Forelimb muscle (tissue), 1 donor: ENCODE measurements around the gene ZBTB7B. TPM values are rescaled to one million over a fixed set of nuclear protein-coding genes. Genes with fewer than 3 reads are reported as not detected.
"Not testable (repeated sequence)": the region's sequence is repeated elsewhere in the genome, so short reads cannot be mapped to it uniquely, and the experiment has no call there.

ENCODE experiments used
- DNase-seq: peaks from one replicate; pipeline ENCODE4 v3.0.0-alpha.2; 2013; ENCODE audit warnings: low read depth
- polyA plus RNA-seq: library from polyadenylated mRNA; unstranded; fragments of 120-200 nt; gene quantifications from one replicate; pipeline ENCODE4 v1.2.1, GENCODE V29; 2013; ENCODE audit not compliant: insufficient read length

Gene ZBTB7B
- polyA plus RNA-seq, 1 donor, result 11.4 TPM

DNA sequence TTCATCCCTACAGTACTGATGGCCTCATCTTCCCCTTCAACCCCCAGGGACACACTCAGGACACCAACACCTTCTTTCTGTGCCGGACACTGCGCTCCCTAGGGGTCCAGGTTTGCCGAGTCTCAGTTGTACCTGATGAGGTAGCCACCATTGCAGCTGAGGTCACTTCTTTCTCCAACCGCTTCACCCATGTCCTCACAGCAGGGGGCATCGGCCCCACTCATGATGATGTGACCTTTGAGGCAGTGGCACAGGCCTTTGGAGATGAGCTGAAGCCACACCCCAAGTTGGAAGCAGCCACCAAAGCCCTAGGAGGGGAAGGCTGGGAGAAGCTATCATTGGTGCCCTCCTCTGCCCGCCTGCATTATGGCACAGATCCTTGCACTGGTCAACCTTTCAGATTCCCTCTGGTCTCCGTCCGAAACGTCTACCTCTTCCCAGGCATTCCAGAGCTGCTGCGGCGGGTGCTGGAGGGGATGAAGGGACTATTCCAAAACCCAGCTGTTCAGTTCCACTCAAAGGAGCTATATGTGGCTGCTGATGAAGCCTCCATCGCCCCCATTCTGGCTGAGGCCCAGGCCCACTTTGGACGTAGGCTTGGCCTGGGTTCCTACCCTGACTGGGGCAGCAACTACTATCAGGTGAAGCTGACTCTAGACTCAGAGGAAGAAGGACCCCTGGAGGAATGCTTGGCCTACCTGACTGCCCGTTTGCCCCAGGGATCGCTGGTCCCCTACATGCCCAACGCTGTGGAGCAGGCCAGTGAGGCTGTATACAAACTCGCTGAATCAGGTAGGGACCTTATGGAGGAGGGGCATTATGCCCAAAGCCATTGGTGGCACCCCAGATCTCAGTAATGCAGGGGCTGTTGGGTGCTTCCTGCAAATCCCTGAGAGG is 14.3 kb upstream of the ZBTB7B start:
- DNase-seq, result no peak

DNA sequence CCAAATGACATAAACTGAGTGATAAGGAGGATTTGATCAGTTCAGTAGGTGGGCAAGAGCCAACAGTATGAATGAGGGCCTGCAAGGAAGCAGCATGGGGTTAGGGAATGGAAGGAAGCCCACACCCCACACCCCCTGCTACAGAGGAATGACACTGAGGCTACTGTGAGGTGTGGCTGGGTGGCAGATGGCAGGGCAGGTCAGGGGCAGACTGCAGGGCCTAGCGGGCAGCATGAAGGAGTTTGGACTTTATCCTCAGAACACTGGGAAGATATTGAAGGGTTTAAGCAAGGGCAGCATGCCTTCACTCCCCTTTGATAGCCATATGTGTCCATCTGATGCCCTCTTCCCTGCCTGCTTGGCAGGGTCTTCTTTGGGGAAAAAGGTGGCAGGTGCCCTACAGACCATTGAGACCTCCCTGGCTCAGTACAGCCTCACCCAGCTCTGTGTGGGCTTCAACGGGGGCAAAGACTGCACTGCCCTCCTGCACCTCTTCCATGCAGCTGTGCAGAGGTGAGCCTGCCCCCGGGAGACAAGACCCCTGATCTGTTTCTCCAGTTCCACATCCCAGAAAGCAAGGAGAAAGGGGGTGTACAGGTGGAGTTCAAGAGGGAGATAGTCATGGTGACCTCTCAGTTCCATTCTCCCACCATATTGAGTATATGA is 13.3 kb upstream of the ZBTB7B start:
- no peak for DNase-seq

DNA sequence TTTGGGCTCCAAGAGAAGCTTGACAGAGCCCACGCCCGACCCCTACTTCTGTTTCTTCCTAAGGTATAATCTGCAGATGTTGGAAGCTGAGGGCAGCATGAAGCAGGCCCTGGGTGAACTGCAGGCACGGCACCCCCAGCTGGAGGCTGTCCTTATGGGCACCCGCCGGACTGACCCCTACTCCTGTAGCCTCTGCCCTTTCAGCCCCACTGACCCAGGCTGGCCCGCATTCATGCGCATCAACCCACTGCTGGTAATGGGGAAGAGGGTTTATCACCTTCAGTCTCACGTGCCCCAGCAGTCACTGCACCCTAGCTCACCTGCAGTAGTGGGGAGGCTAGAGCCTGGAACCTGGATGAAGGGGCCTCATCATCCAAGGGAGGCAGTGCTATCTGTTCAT is 12.3 kb upstream of the ZBTB7B start:
- DNase-seq, result no peak

DNA sequence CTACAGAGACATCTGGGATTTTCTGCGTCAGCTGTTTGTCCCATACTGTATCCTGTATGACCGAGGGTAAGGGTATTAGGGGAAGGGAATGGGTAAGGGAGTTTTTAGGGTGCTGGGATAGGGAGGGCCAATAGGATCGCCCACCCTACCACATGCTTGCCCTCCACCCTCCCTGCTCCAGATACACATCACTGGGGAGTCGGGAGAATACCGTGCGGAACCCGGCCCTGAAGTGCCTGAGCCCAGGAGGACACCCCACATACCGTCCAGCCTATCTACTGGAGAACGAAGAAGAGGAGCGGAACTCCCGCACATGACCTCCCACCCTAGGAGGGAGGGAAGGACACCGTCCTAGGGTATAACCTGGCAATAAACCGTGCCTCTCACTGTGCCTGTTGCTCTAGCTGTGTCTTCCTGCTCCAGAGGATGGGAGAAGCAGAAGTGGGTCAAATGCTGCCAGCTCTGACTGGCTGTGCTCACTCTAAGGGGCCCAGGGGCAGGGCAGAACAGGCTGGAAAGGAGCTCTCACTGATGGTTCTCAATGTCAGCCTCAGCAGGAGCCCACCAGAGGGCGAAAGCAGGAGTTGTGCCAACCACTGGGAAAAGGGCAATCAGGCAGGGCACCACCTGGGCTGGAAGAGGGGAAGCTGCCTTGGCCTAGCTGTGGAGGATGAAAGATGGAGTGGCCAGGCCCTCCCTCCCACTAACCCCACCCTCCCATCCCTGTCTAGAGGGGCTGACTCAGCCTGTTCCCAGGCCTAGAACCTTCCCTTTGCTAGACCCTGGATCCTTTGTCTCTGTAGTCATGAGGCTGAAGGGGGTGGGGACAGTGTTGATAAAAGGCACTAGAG is 9.7 kb upstream of the ZBTB7B start:
- no peak for DNase-seq

DNA sequence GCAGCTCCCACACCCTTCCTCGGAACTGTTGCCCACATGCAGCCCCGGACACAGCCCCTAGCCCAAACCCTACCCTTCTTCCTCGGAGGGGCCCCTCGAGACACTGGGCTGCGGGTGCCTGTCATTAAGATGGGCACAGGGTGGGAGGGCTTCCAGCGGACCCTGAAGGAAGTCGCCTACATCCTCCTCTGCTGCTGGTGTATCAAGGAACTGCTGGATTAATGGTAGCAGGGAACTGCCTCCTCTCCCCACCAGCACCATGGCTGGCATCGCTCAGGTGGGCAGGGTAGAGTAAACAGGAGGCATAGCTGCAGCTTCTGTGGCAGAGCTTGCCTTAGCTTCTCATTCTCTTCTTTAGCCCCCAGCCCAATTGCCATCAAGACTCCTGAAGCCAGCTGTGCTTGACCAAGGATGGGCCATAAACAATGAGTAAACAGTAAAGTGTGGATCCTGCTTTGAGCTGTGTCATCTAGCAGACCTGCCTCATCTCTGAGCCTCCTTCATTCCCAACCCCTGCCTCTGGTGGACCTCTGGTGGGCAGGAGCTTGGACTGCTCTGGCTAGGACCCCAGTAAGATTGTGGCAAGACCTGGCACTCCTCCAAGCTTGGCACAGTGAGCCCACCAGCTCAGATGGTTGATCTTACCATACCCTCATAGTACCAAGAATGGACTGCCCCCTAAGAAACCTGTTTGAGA is 8.9 kb upstream of the ZBTB7B start, which contains the start of gene LENEP:
Gene LENEP, plus strand, starts transcription at position 15 of the 697 bp plus-strand sequence. Its CDS starts 22 bp downstream, at position 37.
- DNase-seq, result no peak

DNA sequence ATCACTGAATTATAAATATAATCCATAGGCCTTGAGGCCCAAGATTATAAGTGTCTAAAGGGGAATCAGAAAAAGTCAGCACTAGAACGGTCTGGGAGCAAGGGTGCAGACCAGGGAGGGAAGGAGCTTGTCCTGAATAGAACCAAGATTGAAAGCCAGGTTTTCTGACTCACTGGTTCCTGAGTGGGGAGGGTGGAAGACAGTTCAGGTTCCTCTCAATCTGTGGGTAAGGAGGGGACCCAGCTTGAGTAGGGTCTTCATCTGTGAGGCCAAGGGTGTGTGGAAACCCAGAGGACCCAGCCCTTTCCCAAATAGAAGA is 8.4 kb upstream of the ZBTB7B start:
- no peak for DNase-seq

DNA sequence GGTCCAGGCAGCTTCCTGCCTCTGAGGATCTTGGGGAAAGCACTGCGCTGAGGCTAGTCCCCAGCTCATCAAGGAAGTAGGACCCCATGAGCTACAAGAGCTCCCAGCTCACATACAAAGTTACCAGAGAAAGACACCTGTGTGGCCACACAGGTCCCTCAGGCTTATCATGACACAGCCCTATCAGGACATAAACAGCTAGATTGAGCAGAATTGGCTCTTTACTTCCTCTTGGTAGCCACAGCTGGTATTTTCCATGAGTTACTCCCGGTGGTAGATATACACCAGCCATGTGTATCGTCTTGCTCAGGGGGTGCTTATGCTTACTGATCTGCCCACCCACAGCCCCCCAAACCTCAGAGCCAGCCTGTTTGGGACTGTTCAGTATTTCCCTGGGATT is 8.0 kb upstream of the ZBTB7B start:
- DNase-seq, result no peak

DNA sequence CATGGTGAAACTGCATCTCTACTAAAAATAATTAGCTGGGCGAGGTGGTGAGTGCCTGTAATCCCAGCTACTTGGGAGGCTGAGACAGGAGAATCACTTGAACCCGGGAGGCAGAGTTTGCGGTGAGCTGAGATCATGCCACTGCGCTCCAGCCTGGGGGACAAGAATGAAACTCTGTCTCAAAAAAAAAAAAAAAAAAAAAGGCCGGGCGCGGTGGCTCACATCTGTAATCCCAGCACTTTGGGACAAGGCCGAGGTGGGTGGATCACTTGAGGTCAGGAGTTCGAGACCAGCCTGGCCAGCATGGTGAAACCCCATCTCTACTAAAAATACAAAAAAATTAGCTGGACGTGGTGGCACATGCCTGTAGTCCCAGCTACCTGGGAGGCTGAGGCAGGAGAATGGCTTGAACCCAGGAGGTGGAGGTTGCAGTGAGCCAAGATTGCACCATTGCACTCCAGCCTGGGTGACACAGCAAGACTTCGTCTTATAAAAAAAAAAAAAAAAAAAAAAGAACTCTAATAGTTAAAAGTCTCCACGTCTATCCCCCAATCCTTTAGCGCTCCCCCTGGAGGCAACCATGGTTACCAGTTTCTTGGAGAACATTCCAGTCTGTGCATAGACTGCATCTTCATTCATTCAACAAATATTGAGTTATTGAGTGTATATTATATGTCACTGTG is 7.2 kb upstream of the ZBTB7B start:
- DNase-seq, result not testable (repeated sequence)

DNA sequence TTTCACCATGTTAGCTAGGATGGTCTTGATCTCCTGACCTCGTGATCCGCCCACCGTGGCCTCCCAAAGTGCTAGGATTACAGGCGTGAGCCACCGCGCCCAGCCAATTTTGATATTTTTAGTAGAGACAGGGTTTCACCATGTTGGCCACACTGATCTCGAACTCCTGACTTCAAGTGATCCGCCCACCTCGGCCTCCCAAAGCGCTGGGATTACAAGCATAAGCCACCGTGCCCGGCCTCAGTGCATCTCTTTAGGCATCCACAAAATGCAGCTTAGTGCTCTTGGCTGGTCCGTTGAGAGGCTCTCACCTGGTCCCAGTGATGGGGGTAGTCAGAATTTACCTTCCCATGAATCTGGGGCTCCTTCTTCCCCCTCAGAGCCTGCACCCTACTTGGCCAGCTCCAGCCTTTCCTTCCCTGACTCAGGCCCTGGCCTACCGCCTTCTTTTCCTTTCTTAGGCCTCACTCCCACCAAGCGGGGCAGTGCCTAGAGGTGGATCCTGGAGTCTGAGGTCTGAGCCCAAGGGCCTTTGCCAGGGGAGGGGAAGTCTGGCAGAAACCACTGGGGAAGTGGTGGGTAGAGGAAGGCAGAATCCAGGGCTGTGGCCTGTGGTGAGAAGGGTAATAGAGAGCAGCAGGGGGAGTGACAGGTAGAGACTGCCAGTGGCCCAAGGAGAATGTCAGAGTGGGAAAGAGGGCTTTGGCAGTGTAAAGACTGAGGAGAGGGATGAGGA is 5.5 kb upstream of the ZBTB7B start:
- no peak for DNase-seq

DNA sequence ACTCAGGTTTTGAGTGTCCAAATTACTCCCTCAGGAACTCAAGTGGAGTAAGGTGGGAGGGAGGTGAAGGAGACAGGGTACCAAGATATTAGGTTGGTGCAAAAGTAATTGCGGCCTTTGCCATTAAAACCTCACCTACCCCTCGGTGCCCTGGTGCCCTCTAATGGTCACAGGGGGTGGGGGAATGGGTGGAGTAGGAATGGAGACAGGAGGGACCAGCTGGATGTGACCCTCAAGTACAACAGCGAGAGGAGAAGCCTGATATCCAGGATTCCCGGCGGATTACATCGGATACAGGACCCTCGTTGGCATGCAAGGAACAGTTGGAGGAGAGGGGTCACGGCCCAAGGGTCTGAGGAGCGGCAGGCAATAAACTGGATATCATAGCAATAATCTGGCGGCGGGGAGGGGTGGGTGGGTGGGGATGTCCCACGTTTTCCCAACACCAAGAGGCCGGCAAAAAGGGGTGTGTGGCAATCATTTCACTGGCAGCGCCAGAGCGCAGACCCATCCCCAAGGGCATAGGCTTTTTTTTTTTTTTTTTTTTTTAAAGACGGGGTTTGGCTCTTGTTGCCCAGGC is 4.3 kb upstream of the ZBTB7B start:
- no peak for DNase-seq

DNA sequence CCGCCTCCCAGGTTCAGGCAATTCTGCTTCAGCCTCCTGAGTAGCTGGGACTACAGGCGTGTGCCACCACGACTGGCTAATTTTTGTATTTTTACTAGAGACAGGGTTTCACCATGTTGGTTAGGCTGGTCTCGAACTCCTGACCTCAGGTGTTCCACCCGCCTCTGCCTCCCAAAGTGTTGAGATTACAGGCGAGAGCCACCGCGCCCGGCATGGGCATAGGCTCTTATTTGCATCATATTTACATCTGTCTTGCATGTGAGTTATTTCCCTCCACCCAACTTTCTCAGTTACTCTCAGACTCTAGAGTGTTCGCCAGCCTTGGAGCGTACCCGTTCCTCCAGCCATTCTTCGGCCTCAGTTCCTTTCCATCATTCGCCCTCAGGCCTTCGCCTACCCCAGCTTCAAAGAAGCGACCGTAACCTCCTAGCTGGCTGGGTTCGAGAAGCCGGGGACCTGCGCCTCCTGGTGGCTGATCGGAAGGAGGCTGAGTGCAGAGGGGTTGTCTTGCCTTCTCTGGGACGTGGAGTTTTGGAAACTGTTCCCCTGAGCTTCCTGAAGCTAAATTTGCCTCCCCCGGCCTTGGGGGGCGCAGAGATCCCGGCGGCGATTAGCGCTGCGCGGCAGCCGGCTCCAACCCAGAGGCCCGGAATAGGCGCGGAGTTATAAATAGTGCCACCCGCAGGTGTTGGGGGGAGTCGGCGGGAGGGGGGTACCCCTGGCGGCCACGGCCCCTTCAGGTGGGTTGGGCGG is 3.6 kb upstream of the ZBTB7B start:
- no peak for DNase-seq

DNA sequence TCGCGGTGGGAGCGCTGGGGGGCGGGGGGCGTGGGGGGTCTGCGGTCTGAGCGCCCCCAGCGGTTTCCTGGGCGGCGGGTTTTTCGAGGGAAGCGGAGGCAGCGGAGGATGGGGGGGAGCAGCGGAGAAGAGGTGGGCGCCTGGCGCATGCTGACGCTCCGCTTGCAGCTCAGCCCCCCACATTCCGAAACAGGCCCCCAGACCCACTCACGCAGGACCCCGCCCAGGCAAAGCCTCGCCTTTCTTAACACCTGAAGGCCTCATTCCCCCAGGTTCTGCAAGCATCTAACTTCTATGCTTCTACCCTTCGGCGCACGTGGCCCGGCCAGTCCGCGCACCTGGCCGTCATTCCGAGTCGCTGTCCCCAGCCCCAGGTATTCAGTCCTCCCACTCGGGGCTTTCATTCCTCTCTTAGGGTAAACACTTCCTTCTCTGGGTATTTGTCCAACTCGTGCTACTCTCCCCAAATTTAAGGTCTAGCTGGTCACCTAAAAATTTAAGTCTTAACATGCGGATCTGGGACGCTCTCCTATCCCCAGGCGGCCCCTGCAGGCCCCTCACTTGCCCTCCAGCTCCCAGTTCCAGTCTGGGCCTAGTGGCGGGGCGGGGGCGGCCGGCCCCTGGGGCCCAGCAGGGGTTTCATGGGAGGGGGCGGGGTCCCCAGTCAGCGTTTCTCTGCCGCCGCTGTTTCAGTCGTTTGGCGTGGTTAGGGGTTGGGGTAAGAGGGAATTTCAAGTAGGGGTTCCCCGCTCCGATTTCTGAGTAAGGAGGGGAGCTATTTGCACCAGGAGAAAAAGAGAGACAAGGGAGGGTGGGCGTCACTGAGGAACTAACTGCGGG is 2.8 kb upstream of the ZBTB7B start:
- no peak for DNase-seq

DNA sequence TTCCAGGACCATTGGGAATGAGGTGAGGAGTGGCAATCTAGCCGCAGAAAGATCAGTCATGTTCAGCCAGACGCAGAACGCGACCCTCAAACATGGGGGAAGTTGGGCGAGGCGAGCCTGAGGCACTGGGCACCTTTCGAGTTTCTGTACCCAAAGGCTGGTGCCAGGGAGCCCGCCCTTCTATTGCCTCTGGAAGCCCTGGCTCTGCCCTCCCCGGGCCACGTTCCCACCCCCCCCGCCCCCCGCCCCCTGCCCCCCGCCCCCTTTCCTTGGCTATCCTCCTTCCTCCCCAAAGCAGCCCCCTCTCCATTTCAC is 2.2 kb upstream of the ZBTB7B start:
- DNase-seq, result no peak

DNA sequence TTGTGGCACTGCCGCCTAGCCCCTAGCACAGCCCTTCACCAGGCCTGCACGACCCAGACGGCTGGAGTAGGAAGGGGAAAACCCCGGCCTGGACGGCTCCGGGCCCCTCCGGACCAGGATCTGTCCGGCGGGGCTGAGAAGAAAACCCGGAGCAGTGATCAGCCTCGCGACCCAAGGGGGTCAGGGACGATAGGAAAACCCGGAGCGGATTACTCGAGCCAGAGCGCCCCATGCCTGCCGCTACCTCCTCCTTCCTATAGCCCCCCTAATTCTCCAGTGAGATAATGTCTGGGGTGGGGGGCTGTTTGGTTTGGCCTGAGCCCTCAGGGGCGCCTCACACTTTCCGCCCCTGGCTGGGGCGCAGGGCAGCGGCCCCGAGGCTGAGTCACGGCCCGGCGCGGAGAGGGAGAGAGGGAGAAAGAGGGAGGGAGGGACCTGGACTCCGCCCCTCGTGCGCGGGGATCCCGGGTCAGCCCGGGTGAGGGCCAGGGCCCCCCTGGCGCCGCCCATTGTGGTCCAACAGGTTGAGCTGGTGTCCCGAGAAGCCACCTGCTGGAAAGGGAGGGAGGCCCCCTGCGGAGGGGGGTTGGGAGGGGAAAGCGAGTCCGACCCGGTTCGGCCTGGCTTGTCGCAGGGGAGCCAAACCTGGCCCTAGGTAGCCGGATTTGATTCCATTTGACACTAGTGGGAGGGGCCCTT is 1.7 kb upstream of the ZBTB7B start:
- DNase-seq, result no peak

DNA sequence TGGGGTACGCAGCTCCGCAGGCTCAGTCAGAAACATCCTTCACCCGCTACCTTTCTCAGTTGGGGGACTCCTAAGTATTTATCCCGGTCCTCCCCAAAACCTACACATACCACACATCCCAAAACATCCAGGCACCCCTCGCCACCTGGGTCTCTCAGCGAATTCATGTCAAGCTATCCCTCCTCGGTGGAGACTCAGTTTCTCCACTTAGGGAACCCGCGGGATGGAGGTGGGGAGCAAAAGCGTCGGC is 1.3 kb upstream of the ZBTB7B start:
- DNase-seq, result no peak

DNA sequence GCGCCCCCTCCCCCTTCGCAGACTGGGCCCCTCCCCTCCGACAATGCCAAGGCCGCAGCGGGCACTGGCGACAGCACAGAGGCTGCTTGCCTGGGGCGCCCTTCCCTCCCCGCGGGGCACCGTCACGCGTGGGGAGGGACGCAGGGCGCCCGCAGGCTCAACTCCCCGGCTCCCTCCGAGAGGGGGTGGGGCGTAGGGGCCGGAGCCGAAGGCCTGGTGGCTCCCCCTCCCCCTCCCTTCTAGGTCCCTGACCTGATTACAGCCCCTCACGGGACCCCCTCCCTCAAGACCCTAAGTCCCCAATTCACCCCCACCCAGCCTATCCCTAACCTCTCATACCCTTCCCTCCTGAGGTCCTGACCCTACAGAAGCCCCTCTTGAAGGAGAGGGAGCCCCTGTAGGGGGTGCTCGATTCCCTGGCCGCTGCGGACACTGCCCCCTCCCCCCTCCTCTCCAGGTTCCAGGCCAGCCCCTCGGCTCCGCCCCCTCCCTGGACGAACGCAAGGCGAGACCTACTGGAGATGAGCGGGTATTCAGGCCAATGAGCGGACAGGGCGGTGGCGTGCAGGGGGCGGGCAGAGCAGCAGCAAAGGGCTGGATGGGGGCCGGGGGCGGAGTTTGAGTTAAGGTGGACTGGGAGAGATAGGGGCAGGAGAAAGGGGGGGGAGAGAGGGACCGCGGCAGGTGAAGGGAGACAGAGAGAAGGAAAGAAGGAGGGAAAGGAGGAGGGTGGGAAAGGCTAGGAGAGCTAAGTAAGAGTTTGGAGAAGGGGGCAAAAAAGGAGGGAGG is 733 bp upstream of the ZBTB7B start:
- DNase-seq, result peak; percentile 96

DNA sequence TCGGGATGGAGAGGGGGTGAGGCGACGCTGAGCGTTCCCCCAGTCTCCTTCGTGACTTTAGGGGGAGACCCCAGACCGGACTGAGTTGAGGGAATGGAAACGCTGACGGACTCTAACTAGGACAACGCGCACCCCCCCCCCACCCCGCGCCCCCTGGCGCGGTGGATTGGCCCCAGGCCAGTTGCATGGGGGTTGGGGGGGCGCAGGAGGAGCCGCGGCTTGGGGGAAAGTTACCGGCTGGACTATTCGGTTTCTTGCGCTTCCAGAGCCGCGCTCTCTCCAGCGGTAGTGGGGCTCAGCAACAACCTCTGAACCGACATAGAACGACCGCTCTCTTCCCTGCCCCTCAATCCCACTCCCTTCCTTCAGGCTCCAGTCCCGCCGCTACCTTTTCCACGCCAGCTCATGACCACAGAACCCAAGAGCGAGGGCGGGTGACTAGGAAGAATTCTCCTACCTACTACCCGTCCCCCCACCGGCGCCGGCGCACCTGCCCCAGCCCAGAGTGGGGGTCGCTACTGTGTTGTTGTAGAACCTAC is 694 bp downstream of the ZBTB7B start:
- DNase-seq, result no peak
